RWPE2 (cell line): ENCODE data around the gene ARL8B.

Experiments used
- ATAC-seq: fragments of 200-7000 bp; cut with Tn5 transposase; 3 replicates; pipeline ENCODE4 v1.9.1; 2021; ENCODE audit warnings: low read depth
- DNase-seq: peaks from one replicate; pipeline ENCODE4 v3.0.0-alpha.2; 2020; ENCODE audit warnings: low spot score
- H3K27ac ChIP-seq: fragments of 450-650 bp; 2 replicates; pipeline ENCODE4 v1.5.1; 2017; ENCODE audit warnings: mild to moderate bottlenecking; ENCODE audit not compliant: poor library complexity, severe bottlenecking
- H3K27me3 ChIP-seq: fragments of 250-450 bp; sonication (Bioruptor Pico); 2 replicates; pipeline ENCODE4 v1.5.1; 2021; ENCODE audit warnings: mild to moderate bottlenecking, moderate library complexity; ENCODE audit not compliant: insufficient read depth, poor library complexity, severe bottlenecking
- H3K36me3 ChIP-seq: fragments of 250-450 bp; sonication (Bioruptor Pico); 2 replicates; pipeline ENCODE4 v1.5.1; 2020; ENCODE audit warnings: low read depth, mild to moderate bottlenecking, moderate library complexity
- H3K4me1 ChIP-seq: fragments of 250-450 bp; sonication (Bioruptor Pico); 2 replicates; pipeline ENCODE4 v1.5.1; 2021; ENCODE audit warnings: mild to moderate bottlenecking, moderate library complexity; ENCODE audit not compliant: insufficient read depth, poor library complexity, severe bottlenecking
- H3K4me3 ChIP-seq: fragments of 250-450 bp; sonication (Bioruptor Pico); 2 replicates; pipeline ENCODE4 v1.5.1; 2021; ENCODE audit warnings: mild to moderate bottlenecking, moderate library complexity; ENCODE audit not compliant: severe bottlenecking
- H3K9me3 ChIP-seq: fragments of 250-450 bp; sonication (Bioruptor Pico); 2 replicates; pipeline ENCODE4 v1.5.1; 2021; ENCODE audit warnings: mild to moderate bottlenecking, moderate library complexity; ENCODE audit not compliant: severe bottlenecking
- CTCF ChIP-seq: fragments of 450-650 bp; IDR thresholded peaks from one replicate; pipeline ENCODE4 v1.5.1; 2017; ENCODE audit warnings: mild to moderate bottlenecking, moderate library complexity; ENCODE audit not compliant: poor library complexity, severe bottlenecking

Gene ARL8B

GRCh38 chr3:5096336-5097008, 25.6 kb upstream of the ARL8B start:
- DNase-seq (no peak), ATAC-seq (no peak)
- TF ChIP-seq CTCF = no peak
- Histone ChIP-seq H3K27ac (no peak overlapping the region), H3K4me3 (no peak overlapping the region), H3K27me3 (no peaks in the 10 kb centered on the region), H3K9me3 (no peaks in the 10 kb centered on the region), H3K4me1 (peaks cover 8% of the 10 kb centered on the region), H3K36me3 (no peaks in the 10 kb centered on the region)

DNA sequence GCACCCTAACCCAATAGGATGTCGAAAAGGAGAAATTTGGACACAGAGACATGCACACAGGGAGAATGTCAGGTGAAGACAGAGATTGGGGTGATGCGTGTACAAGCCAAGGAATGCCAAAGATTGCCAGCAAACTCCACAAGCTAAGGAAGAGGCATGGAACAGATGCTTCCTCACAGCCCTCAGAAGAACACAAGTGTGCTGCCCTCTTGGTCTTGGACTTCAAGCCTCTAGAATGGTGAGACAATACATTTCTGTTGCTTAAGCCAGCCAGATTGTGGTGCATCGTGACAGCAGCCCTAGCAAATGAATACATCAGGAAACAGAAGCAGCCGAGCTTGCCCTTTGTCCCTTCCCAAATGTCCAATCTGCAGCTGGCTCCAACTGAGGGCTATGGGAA, 23.7 kb upstream of the ARL8B start:
- Histone ChIP-seq H3K27me3 (no peaks in the 10 kb centered on the region), H3K4me1 (no peaks in the 10 kb centered on the region), H3K27ac (no peak overlapping the region), H3K9me3 (no peaks in the 10 kb centered on the region), H3K36me3 (no peaks in the 10 kb centered on the region), H3K4me3 (no peak overlapping the region)
- TF ChIP-seq CTCF = no peak
- ATAC-seq (no peak), DNase-seq (no peak)

- no peaks in the 10 kb centered on the region for H3K36me3 ChIP-seq
- no peak for ATAC-seq
- no peak for TF ChIP-seq CTCF
These were observed 19.6 kb upstream of the ARL8B start for GRCh38 chr3:5102532-5102931.

DNA sequence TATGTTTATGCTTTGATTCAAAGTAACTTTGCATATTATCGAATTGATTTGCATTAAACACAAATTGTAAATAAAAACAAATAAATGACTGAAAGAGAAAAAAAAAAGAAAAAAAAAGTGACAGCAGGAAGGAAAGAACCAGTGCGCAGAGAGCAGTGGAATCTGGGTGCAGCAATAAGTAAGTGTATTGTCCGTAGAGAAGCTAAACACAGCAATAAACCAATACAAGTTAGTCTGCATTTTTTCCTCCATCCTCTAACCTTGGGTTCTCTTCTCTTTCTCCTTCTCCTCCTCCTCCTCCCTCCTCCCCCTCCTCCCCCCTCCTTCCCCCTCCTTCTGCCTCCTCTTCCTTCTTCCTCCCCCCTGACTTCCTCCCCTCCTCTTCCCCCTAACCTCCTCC, 18.3 kb upstream of the ARL8B start:
- no peak overlapping the region for H3K27ac ChIP-seq
- no peak for ATAC-seq
- H3K36me3 ChIP-seq = no peaks in the 10 kb centered on the region

More at GRCh38 chr3:5102532-5102931, 19.6 kb upstream of the ARL8B start:
- DNase-seq = no peak
- H3K27me3 ChIP-seq = no peaks in the 10 kb centered on the region
- H3K4me1 ChIP-seq = no peaks in the 10 kb centered on the region
- no peak overlapping the region for H3K27ac ChIP-seq
- no peak overlapping the region for H3K4me3 ChIP-seq
- H3K9me3 ChIP-seq = no peaks in the 10 kb centered on the region

More for the DNA sequence above, 18.3 kb upstream of the ARL8B start:
- TF ChIP-seq CTCF = no peak
- no peaks in the 10 kb centered on the region for H3K9me3 ChIP-seq
- no peak for DNase-seq
- no peak overlapping the region for H3K4me3 ChIP-seq
- no peaks in the 10 kb centered on the region for H3K4me1 ChIP-seq
- no peaks in the 10 kb centered on the region for H3K27me3 ChIP-seq
